ENCODE results near the gene FHAD1.

DNA sequence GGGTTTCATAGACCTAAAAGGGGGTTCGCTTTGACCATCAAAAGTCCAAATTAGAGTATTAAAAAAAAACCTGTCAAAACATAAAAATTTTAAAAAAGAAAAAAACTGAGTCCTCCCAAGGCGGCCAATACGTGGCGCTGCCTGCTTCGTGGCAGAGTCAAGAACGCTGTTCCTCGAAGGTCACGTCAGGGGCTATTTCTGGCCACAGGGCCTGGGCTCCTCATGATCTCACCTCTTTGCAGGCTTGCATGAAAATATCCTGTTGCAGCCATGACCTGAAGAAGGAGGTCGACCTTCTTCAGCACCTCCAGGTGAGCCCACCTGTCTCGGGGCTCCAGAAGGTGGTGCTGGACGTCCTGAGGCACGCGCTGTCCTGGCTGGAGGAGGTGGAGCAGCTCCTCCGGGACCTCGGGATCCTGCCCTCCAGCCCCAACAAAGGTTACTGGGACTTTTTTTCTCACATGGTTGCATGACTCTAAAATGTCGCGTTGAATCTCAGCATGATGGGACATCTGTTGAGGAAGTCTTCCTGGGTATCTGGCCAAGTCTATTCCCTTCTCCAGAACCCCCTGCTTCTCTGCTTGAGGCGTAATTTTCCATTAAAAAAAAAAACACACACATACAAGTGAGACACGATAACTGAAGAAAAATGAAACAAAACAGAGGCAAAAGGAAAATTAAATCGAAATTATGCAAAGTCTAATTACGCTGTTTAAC, 82.2 kb downstream of the FHAD1 start:
- TF ChIP-seq, protein P1, sequence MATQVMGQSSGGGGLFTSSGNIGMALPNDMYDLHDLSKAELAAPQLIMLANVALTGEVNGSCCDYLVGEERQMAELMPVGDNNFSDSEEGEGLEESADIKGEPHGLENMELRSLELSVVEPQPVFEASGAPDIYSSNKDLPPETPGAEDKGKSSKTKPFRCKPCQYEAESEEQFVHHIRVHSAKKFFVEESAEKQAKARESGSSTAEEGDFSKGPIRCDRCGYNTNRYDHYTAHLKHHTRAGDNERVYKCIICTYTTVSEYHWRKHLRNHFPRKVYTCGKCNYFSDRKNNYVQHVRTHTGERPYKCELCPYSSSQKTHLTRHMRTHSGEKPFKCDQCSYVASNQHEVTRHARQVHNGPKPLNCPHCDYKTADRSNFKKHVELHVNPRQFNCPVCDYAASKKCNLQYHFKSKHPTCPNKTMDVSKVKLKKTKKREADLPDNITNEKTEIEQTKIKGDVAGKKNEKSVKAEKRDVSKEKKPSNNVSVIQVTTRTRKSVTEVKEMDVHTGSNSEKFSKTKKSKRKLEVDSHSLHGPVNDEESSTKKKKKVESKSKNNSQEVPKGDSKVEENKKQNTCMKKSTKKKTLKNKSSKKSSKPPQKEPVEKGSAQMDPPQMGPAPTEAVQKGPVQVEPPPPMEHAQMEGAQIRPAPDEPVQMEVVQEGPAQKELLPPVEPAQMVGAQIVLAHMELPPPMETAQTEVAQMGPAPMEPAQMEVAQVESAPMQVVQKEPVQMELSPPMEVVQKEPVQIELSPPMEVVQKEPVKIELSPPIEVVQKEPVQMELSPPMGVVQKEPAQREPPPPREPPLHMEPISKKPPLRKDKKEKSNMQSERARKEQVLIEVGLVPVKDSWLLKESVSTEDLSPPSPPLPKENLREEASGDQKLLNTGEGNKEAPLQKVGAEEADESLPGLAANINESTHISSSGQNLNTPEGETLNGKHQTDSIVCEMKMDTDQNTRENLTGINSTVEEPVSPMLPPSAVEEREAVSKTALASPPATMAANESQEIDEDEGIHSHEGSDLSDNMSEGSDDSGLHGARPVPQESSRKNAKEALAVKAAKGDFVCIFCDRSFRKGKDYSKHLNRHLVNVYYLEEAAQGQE (IDR thresholded peaks at IDR 0.05) = no peak
- no peak for TF ChIP-seq JUND (IDR thresholded peaks at IDR 0.05)
- TF ChIP-seq, protein P2, sequence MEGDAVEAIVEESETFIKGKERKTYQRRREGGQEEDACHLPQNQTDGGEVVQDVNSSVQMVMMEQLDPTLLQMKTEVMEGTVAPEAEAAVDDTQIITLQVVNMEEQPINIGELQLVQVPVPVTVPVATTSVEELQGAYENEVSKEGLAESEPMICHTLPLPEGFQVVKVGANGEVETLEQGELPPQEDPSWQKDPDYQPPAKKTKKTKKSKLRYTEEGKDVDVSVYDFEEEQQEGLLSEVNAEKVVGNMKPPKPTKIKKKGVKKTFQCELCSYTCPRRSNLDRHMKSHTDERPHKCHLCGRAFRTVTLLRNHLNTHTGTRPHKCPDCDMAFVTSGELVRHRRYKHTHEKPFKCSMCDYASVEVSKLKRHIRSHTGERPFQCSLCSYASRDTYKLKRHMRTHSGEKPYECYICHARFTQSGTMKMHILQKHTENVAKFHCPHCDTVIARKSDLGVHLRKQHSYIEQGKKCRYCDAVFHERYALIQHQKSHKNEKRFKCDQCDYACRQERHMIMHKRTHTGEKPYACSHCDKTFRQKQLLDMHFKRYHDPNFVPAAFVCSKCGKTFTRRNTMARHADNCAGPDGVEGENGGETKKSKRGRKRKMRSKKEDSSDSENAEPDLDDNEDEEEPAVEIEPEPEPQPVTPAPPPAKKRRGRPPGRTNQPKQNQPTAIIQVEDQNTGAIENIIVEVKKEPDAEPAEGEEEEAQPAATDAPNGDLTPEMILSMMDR (IDR thresholded peaks at IDR 0.05; ENCODE audit: low read depth, low read length, missing input control) = no peak
- no peak for TF ChIP-seq YY1 (IDR thresholded peaks at IDR 0.05)
- peak in 1 of 2 donors; percentile 0 for TF ChIP-seq RAD21 (IDR thresholded peaks at IDR 0.05)

All from liver (tissue), 3 donors.